GM12892 (cell line): Measurements from ENCODE around the gene C11orf21.

Source experiments
- POLR2A ChIP-seq: IDR thresholded peaks from 2 replicates; pipeline ENCODE4 v1.6.1; 2011; ENCODE audit warnings: low read depth, low read length, control low read depth
- POLR2AphosphoS5 ChIP-seq: IDR thresholded peaks from 2 replicates; pipeline ENCODE4 v1.6.1; 2011; ENCODE audit warnings: low read depth, low read length, control low read depth

DNA sequence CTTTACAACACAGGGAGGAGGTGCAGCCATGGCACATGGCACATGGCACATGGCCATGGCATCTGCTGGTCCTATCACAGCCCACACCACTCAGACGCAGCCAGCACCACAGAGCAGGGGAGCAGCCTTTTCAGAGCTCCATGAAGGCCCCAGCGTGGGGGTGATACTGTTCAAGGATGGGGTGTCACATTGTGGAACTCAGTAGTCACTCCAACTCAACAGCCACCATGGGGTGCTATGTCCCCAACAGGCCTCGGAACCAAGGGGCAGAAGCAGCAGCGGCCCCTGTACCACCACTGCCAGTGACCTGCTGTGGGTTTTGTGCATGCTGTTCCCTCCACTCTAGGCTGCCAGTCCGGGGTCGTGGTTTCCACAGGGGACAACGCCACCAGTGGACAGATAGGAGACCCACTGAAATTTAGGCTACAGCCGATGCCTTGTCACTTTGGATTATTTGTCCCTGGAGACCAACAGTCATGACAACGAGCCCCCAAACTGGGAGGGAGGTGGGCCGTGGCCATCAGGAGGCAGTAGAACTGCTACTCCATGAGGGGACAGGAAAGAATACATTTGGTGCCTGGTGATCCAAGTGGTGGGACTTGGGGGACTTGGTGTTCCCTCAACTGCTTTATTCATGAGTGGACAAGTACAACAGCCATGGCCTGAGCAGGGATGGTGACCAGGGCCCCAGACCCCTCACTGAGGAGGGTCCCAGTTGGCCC is 45.0 kb upstream of the C11orf21 start:
- no peak for TF ChIP-seq POLR2A
- no peak for TF ChIP-seq POLR2AphosphoS5
